ENCODE data around the gene ZNF668.

DNA sequence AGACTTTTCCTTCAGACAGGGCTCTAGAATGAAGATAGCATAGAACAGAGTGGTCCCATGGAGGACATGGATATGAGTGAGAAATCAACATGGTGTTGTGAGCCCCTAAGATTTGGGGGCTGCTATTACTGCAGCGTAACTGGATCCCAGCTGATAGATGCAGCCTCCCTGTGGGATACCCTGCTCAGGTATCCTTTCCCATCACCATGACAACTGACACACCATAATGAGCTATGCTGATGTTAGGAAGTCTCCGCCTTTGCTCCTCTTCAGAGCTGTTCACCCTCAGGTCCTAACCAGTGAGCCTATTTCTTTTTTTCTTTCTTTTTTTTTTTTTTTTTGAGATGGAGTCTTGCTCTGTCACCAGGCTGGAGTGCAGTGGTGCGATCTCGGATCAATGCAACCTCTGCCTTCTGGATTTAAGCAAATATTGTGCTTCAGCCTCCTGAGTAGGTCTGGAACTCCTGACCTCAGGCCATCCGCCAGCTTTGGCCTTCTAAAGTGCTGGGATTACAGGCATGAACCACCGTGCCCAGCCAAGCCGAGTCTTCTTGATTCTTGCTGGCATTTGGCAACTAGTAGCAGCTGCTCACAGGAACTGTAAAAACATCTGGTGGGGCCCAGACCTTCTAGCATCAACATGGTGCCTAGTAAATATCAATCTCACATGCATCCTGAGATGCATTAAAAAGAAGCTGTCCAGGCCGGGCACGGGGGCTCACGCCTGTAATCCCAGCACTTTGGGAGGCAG, 23.6 kb downstream of the ZNF668 start:
- TF ChIP-seq, protein P1, sequence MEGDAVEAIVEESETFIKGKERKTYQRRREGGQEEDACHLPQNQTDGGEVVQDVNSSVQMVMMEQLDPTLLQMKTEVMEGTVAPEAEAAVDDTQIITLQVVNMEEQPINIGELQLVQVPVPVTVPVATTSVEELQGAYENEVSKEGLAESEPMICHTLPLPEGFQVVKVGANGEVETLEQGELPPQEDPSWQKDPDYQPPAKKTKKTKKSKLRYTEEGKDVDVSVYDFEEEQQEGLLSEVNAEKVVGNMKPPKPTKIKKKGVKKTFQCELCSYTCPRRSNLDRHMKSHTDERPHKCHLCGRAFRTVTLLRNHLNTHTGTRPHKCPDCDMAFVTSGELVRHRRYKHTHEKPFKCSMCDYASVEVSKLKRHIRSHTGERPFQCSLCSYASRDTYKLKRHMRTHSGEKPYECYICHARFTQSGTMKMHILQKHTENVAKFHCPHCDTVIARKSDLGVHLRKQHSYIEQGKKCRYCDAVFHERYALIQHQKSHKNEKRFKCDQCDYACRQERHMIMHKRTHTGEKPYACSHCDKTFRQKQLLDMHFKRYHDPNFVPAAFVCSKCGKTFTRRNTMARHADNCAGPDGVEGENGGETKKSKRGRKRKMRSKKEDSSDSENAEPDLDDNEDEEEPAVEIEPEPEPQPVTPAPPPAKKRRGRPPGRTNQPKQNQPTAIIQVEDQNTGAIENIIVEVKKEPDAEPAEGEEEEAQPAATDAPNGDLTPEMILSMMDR (IDR thresholded peaks at IDR 0.05): no peak
- no peak for TF ChIP-seq POLR2A (IDR thresholded peaks at IDR 0.05)
